ENCODE results near the gene SCRN1.

SCRN1 gene

GRCh38 chr7:29946428-29947186, 43.0 kb downstream of the SCRN1 start:
- TF ChIP-seq ZFX (IDR thresholded peaks at IDR 0.05; ENCODE audit: borderline replicate concordance), result no peak
- TF ChIP-seq, protein P1, sequence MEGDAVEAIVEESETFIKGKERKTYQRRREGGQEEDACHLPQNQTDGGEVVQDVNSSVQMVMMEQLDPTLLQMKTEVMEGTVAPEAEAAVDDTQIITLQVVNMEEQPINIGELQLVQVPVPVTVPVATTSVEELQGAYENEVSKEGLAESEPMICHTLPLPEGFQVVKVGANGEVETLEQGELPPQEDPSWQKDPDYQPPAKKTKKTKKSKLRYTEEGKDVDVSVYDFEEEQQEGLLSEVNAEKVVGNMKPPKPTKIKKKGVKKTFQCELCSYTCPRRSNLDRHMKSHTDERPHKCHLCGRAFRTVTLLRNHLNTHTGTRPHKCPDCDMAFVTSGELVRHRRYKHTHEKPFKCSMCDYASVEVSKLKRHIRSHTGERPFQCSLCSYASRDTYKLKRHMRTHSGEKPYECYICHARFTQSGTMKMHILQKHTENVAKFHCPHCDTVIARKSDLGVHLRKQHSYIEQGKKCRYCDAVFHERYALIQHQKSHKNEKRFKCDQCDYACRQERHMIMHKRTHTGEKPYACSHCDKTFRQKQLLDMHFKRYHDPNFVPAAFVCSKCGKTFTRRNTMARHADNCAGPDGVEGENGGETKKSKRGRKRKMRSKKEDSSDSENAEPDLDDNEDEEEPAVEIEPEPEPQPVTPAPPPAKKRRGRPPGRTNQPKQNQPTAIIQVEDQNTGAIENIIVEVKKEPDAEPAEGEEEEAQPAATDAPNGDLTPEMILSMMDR (IDR thresholded peaks at IDR 0.05), result peak; percentile 63
- no peak overlapping the region for H3K27ac ChIP-seq

DNA sequence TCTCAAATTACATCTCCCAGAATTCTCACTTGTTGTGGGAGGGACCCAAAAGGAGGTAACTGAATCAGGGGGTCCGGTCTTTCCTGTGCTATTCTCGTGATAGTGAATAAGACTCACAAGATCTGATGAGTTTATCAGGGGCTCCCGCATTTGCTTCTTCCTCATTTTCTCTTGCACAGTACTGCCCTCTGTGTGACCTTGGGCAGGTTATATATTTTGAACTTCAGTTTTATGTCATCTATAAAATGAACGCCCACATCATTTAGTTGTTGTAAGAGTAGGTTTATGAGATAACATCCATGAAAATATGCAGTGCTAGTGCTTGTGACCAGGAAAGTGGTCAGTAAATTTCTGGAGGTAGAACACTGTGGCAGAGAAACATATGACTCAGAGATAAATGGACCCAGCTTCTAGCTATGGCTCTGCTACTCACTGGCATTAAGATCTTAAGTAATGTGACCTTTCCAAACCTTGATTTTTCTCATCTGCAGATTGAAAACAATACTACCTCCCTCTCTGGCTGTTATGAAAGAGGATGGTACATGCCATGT, 44.3 kb downstream of the SCRN1 start:
- no peak overlapping the region for H3K27ac ChIP-seq
- TF ChIP-seq, protein P1 (IDR thresholded peaks at IDR 0.05), result no peak
- no peak for TF ChIP-seq ZFX (IDR thresholded peaks at IDR 0.05; ENCODE audit: borderline replicate concordance)

GRCh38 chr7:29940199-29940598, 49.4 kb downstream of the SCRN1 start:
- no peak overlapping the region for H3K27ac ChIP-seq
- TF ChIP-seq, protein P1 (IDR thresholded peaks at IDR 0.05), result no peak

GRCh38 chr7:29937132-29937531, 52.5 kb downstream of the SCRN1 start:
- no peak overlapping the region for H3K27ac ChIP-seq
- TF ChIP-seq ZFX (IDR thresholded peaks at IDR 0.05; ENCODE audit: borderline replicate concordance), result no peak
- TF ChIP-seq, protein P1 (IDR thresholded peaks at IDR 0.05), result no peak

DNA sequence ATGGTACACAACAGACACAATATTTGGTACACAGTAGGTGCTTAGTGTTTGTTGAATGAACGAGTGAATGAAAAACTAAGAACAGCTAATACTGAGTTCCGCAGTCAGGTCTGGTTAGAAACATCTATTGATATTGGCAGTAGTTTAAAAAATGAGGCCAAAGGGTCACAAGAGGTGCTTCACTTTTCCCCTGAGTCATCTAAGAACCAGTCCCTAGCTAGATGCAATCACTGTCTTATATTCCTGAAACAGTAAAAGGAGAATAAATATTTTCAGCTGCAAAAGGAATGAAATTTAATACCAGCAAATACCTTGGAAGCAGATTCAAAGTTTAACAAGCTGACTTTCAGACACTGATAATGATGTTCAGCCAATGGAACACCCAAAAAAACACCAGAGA, 54.5 kb downstream of the SCRN1 start:
- TF ChIP-seq, protein P1 (IDR thresholded peaks at IDR 0.05), result no peak
- TF ChIP-seq ZFX (IDR thresholded peaks at IDR 0.05; ENCODE audit: borderline replicate concordance), result no peak

GRCh38 chr7:29929018-29929807, 60.4 kb downstream of the SCRN1 start:
- no peak overlapping the region for H3K27ac ChIP-seq

More for the DNA sequence above, 54.5 kb downstream of the SCRN1 start:
- no peak overlapping the region for H3K27ac ChIP-seq

More at GRCh38 chr7:29929018-29929807, 60.4 kb downstream of the SCRN1 start:
- TF ChIP-seq, protein P1 (IDR thresholded peaks at IDR 0.05), result no peak
- TF ChIP-seq ZFX (IDR thresholded peaks at IDR 0.05; ENCODE audit: borderline replicate concordance), result no peak
